Trophoblast cell (in vitro differentiated cells and primary cell): ENCODE results near the gene C15orf39.

ENCODE experiments used
- DNase-seq, 2 donors: peaks; one replicate each; pipeline ENCODE4 v3.0.0-alpha.2; 2016
- H2AFZ ChIP-seq: 2 replicates; pipeline ENCODE4 v1.6.1; 2013; ENCODE audit warnings: low read length, moderate library complexity, mild to moderate bottlenecking; ENCODE audit not compliant: insufficient read depth, poor library complexity
- H2AK5ac ChIP-seq: 2 replicates; pipeline ENCODE4 v1.6.1; 2013; ENCODE audit warnings: mild to moderate bottlenecking, low read length
- H2BK120ac ChIP-seq: 2 replicates; pipeline ENCODE4 v1.6.1; 2013; ENCODE audit warnings: low read length, mild to moderate bottlenecking, moderate library complexity; ENCODE audit not compliant: insufficient read depth, poor library complexity
- H2BK12ac ChIP-seq: 2 replicates; pipeline ENCODE4 v1.6.1; 2013; ENCODE audit warnings: mild to moderate bottlenecking, low read length, moderate library complexity
- H2BK5ac ChIP-seq: 2 replicates; pipeline ENCODE4 v1.6.1; 2013; ENCODE audit warnings: low read length, low read depth, moderate library complexity, mild to moderate bottlenecking; ENCODE audit not compliant: poor library complexity
- H3K14ac ChIP-seq: 2 replicates; pipeline ENCODE4 v1.6.1; 2013; ENCODE audit warnings: mild to moderate bottlenecking, low read length
- H3K18ac ChIP-seq: 2 replicates; pipeline ENCODE4 v1.6.1; 2013; ENCODE audit warnings: mild to moderate bottlenecking, low read length
- H3K23ac ChIP-seq: 2 replicates; pipeline ENCODE4 v1.6.1; 2013; ENCODE audit warnings: low read length
- H3K27ac ChIP-seq: 2 replicates; pipeline ENCODE4 v1.5.1; 2013; ENCODE audit warnings: low read depth, mild to moderate bottlenecking, inconsistent platforms, low read length, moderate library complexity
- H3K27me3 ChIP-seq: 2 replicates; pipeline ENCODE4 v1.6.1; 2013; ENCODE audit warnings: inconsistent platforms, mild to moderate bottlenecking, low read length, moderate library complexity; ENCODE audit not compliant: insufficient read depth
- H3K36me3 ChIP-seq, 2 experiments: 1 replicate in 1 of 2; 2 replicates in 1 of 2; pipeline ENCODE4 v1.6.1; 2013; ENCODE audit warnings: low read length in 2 of 2, mild to moderate bottlenecking in 2 of 2, moderate library complexity in 1 of 2; ENCODE audit not compliant: insufficient read depth in 2 of 2, control insufficient read depth in 1 of 2
- H3K4ac ChIP-seq: 2 replicates; pipeline ENCODE4 v1.6.1; 2013; ENCODE audit warnings: low read depth, mild to moderate bottlenecking, low read length, moderate library complexity
- H3K4me1 ChIP-seq, 2 experiments: 1 replicate in 1 of 2; 2 replicates in 1 of 2; pipeline ENCODE4 v1.6.1; 2013; ENCODE audit warnings: low read length in 2 of 2, mild to moderate bottlenecking in 2 of 2, moderate library complexity in 1 of 2; ENCODE audit not compliant: insufficient read depth in 2 of 2, control insufficient read depth in 1 of 2
- H3K4me2 ChIP-seq: 2 replicates; pipeline ENCODE4 v1.6.1; 2013; ENCODE audit warnings: inconsistent platforms, mild to moderate bottlenecking, low read length, moderate library complexity
- H3K4me3 ChIP-seq: 2 replicates; pipeline ENCODE4 v1.5.1; 2013; ENCODE audit warnings: mild to moderate bottlenecking, low read depth, low read length, inconsistent platforms
- H3K79me1 ChIP-seq: one replicate; pipeline ENCODE4 v1.6.1; 2013; ENCODE audit warnings: low read length
- H3K79me2 ChIP-seq: 2 replicates; pipeline ENCODE4 v1.6.1; 2013; ENCODE audit warnings: low read length, mild to moderate bottlenecking; ENCODE audit not compliant: control insufficient read depth, insufficient read depth, poor library complexity
- H3K9ac ChIP-seq: 2 replicates; pipeline ENCODE4 v1.6.1; 2013; ENCODE audit warnings: mild to moderate bottlenecking, low read length
- H3K9me3 ChIP-seq: 2 replicates; pipeline ENCODE4 v1.6.1; 2013; ENCODE audit warnings: low read depth, mild to moderate bottlenecking, control low read depth, inconsistent platforms, low read length; ENCODE audit not compliant: insufficient read depth
- H4K12ac ChIP-seq: 2 replicates; pipeline ENCODE4 v1.6.1; 2013; ENCODE audit warnings: low read depth, mild to moderate bottlenecking, low read length, moderate library complexity
- H4K8ac ChIP-seq: 2 replicates; pipeline ENCODE4 v1.6.1; 2013; ENCODE audit warnings: low read depth, mild to moderate bottlenecking, low read length, moderate library complexity
- H4K91ac ChIP-seq: one replicate; pipeline ENCODE4 v1.6.1; 2013; ENCODE audit warnings: low read depth, mild to moderate bottlenecking, low read length, moderate library complexity
- WGBS: extraction: QIAGEN DNeasy Blood & Tissue Kit; methylation state at CpG from one replicate; pipeline ENCODE4 v1.1.7; 2013; ENCODE audit warnings: missing lambda C conversion rate; ENCODE audit not compliant: insufficient read length, insufficient coverage; ENCODE audit errors: extremely low coverage; 5-methylcytosine and 5-hydroxymethylcytosine counted together

Gene C15orf39

DNA sequence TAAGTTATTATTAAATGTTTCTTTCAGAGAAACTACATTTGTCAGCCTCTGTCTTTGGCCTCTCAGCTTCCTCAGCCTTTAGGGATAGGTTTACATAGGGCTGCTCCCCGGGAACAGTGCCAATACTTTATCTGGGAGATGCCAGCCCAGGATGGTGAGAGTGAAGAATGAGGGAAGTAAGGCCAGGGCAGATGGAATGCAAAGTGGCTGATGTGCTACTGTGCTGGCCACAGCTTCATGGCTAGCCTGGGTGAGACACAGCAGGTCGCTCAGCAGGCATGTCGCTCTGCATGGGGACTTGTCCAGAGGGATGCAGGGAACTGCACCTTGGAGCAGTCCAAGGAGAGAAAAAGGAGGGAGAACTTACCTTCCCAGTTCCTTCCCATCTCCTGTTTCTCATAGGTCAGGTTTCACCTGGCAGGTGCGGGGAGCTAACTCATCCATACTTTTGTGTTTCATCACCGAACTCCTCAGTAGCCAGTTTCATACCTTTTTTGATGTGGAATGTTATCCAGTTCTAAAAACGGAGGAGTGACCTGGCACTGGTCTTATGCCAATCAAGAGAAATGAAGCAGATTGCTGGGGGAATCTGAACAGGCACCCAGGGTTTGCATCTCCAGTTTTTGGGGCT is 30.9 kb upstream of the C15orf39 start:
- Histone ChIP-seq H3K27me3 (no peaks in the 10 kb centered on the region), H2BK12ac (no peak overlapping the region), H3K4me2 (no peak overlapping the region), H3K4me3 (no peak overlapping the region), H3K14ac (no peak overlapping the region), H3K79me1 (no peaks in the 10 kb centered on the region), H2AK5ac (no peak overlapping the region), H3K9me3 (peaks cover 5% of the 10 kb centered on the region), H3K27ac (no peak overlapping the region), H2BK120ac (no peak overlapping the region), H3K9ac (no peak overlapping the region), H3K4ac (no peak overlapping the region), H3K18ac (no peak overlapping the region), H3K4me1 (no peaks in the 10 kb centered on the region), H4K91ac (no peak overlapping the region), H2AFZ (no peak overlapping the region), H4K8ac (no peak overlapping the region), H2BK5ac (no peak overlapping the region), H4K12ac (no peak overlapping the region), H3K79me2 (no peaks in the 10 kb centered on the region), H3K36me3 (no peaks in the 10 kb centered on the region), H3K23ac (no peak overlapping the region)
- WGBS: no CpG with 5 or more reads among the region's 6 CpGs
- peak in 1 of 2 donors; percentile 56 for DNase-seq

DNA sequence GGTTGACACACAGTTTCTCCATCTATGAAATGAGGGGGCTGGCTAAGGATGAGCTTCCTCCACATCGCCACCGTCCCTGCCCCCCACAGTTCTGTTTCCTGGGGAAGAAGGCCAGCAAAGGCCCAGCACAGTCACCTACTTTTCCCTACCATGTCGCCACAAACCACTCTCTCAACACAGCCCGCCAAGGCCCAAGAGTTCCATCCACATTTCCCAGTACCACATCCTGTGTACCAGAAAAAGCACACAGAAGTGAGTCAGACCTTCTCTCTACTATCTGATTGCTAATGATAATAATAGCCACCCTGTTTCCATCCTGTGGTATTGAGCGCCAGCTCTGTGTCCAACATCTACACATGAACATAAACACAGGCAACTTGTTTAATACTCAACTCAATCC is 30.3 kb upstream of the C15orf39 start:
- Histone ChIP-seq H2BK120ac (no peak overlapping the region), H3K27ac (no peak overlapping the region), H3K18ac (no peak overlapping the region), H4K12ac (no peak overlapping the region), H2AFZ (no peak overlapping the region), H3K4me2 (no peak overlapping the region), H3K4me1 (no peaks in the 10 kb centered on the region), H3K9me3 (peaks cover 5% of the 10 kb centered on the region), H3K23ac (no peak overlapping the region), H4K91ac (no peak overlapping the region), H3K4ac (no peak overlapping the region), H2AK5ac (no peak overlapping the region), H2BK12ac (no peak overlapping the region), H3K14ac (no peak overlapping the region), H3K36me3 (no peaks in the 10 kb centered on the region), H2BK5ac (no peak overlapping the region), H3K9ac (no peak overlapping the region), H3K4me3 (no peak overlapping the region), H4K8ac (no peak overlapping the region), H3K79me1 (no peaks in the 10 kb centered on the region), H3K79me2 (no peaks in the 10 kb centered on the region), H3K27me3 (no peaks in the 10 kb centered on the region)
- WGBS: no CpG with 5 or more reads among the region's 5 CpGs
- no peak for DNase-seq

DNA sequence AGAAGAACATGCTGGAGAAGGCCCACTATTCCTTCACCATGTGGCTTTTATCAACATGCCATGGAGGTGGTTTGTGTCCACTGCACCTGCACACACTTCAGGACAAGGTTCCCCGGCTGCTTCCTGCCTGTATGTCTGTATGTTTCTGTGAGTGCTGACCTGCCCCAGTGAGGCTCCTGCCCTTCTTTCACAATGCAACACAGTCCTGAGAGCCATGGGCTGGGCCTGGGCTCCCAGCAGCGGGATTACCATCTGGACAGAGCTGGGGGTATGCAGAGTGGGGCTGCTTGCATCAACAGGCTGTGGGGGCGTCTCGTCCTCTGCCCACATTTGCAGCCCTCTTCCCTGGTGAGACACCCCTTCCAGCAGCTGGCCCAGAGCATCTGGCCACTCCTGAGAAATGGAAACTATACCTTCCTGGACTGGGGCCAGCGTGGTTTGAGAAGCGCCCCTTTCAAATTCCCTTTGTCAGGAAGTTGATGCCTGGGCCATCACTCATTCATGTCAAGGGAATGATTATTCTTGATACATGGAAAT is 29.3 kb upstream of the C15orf39 start:
- no peaks in the 10 kb centered on the region for H3K36me3 ChIP-seq
- no peak for DNase-seq
- H4K12ac ChIP-seq: no peak overlapping the region
- no peak overlapping the region for H3K23ac ChIP-seq
- H3K4me3 ChIP-seq: no peak overlapping the region
- H4K91ac ChIP-seq: no peak overlapping the region
- H2BK120ac ChIP-seq: no peak overlapping the region
- no peak overlapping the region for H3K27ac ChIP-seq
- H2BK12ac ChIP-seq: no peak overlapping the region
- H3K4me2 ChIP-seq: no peak overlapping the region
- WGBS: no CpG with 5 or more reads among the region's 6 CpGs
- no peak overlapping the region for H3K14ac ChIP-seq
- H2AFZ ChIP-seq: no peak overlapping the region
- peaks cover 5% of the 10 kb centered on the region for H3K9me3 ChIP-seq
- no peak overlapping the region for H4K8ac ChIP-seq
- H3K4me1 ChIP-seq: no peaks in the 10 kb centered on the region
- H2BK5ac ChIP-seq: no peak overlapping the region
- no peaks in the 10 kb centered on the region for H3K79me2 ChIP-seq
- no peaks in the 10 kb centered on the region for H3K27me3 ChIP-seq
- H3K79me1 ChIP-seq: no peaks in the 10 kb centered on the region
- no peak overlapping the region for H2AK5ac ChIP-seq
- no peak overlapping the region for H3K4ac ChIP-seq
- H3K18ac ChIP-seq: no peak overlapping the region
- H3K9ac ChIP-seq: no peak overlapping the region

GRCh38 chr15:75174102-75174501 is 27.6 kb upstream of the C15orf39 start:
- Histone ChIP-seq H2AK5ac (no peak overlapping the region), H2BK12ac (no peak overlapping the region), H3K79me1 (no peaks in the 10 kb centered on the region), H3K4me1 (peaks cover 4 to 5% of the 10 kb centered on the region in 2 experiments), H3K9ac (no peak overlapping the region), H3K27me3 (peaks cover 7% of the 10 kb centered on the region), H3K27ac (no peak overlapping the region), H3K4me3 (no peak overlapping the region), H3K4ac (no peak overlapping the region), H3K9me3 (peaks cover 5% of the 10 kb centered on the region), H4K8ac (no peak overlapping the region), H3K14ac (no peak overlapping the region), H2AFZ (no peak overlapping the region), H3K79me2 (no peaks in the 10 kb centered on the region), H2BK5ac (no peak overlapping the region), H3K4me2 (no peak overlapping the region), H4K91ac (no peak overlapping the region), H4K12ac (no peak overlapping the region), H3K18ac (no peak overlapping the region), H3K36me3 (no peaks in the 10 kb centered on the region), H2BK120ac (no peak overlapping the region), H3K23ac (no peak overlapping the region)
- no peak for DNase-seq
- WGBS: no CpG with 5 or more reads among the region's 5 CpGs
